Measurements from ENCODE around the gene VEGFD.
A peak's percentile ranks its signal among the peaks of the same experiment; 100 is the strongest.

VEGFD gene, protein sequence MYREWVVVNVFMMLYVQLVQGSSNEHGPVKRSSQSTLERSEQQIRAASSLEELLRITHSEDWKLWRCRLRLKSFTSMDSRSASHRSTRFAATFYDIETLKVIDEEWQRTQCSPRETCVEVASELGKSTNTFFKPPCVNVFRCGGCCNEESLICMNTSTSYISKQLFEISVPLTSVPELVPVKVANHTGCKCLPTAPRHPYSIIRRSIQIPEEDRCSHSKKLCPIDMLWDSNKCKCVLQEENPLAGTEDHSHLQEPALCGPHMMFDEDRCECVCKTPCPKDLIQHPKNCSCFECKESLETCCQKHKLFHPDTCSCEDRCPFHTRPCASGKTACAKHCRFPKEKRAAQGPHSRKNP

DNA sequence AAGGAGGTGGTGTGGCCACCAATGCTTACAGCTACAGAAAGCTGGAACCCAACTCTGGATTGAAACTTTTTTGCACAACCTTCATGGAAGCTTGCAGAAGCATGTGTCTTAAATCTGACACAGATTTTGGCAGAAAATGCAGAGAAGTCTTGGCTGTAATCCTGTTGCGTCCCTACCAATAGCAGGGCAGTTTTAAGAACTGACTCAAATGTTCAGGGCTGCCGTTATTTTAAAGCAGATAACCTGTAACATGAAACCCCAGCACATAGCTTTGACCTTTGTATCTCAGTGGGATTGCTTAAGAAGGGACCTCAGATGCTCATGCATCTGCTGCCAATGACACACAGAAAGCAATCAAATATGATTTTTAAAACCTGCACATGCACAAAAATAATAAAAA, at the start of gene VEGFD:
VEGFD (minus strand) TSS at position 110 of the 400 bp plus-strand sequence. CDS start 467 bp downstream, outside the sequence.
- DNase-seq: peak; percentile 36

GRCh38 chrX:15430584-15430983, 46.4 kb upstream of the VEGFD start:
- DNase-seq: peak; percentile 36

GRCh38 chrX:15430076-15430475, 45.9 kb upstream of the VEGFD start:
- DNase-seq: no peak

DNA sequence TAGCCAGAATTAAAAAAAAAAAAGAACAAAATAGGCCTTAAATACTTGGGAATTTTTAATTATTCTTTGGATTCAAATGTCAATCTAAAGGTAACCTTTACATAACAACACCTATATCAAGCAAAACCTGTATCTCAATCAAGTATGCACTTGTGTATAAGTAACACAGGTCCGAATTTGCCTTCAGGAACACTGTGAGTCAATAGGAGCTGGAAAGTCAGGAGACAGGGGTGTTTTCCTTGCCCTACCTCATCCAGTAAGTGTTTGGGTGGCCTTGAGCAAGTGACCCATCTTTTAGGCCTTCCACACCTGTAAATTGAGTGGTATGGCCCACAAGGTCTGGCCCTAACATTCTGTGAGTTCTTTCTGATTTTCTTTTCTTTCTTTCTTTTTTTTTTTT, 40.8 kb upstream of the VEGFD start:
- DNase-seq: no peak

DNA sequence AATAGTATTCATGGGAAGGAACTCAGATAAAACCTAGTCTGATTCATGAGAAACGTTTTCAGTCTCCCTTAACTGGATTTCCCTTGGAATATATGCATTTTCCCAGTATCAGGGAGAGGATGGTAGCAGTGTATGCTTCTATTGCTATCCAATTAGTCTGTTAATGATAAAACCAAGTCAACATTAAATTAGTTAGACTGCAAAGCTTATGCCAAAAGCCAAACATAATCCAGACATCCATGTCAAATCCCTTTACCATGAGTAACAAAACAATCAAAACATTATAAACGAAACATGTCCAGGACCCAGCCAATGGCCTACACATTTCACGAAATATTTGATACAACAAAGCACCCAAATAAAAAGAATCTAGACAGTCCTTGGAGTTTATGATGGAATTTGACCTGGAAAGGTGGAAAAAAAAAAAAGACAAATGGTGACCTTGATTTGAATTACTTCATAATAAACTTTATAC, 34.5 kb upstream of the VEGFD start:
- DNase-seq: no peak

- DNase-seq: peak; percentile 79
These were observed 34.0 kb upstream of the VEGFD start for GRCh38 chrX:15418041-15418706.

GRCh38 chrX:15416133-15416993, 32.1 kb upstream of the VEGFD start:
- no peak for DNase-seq

DNA sequence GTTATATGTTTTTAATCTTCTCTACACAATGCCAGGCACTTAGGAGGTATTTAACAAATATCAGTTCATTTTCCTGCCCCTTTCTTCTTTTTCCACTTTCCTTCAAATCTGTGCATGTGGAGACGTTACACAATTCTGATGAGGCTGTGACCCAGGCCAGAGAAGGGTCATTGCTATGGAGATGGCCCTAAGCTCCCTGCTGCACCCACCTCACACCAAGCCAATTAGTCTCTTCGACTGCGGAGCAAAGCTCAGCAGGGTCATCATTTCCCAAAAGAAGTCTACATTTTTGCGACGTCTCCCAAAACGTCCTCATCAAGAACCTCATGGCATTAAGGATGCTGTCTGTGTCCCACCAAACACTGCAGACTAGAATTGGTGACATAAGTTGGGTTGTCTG, 28.9 kb upstream of the VEGFD start:
- no peak for DNase-seq

- DNase-seq: no peak
These were observed 26.7 kb upstream of the VEGFD start for GRCh38 chrX:15410947-15411346.

GRCh38 chrX:15410430-15410829, 26.2 kb upstream of the VEGFD start:
- no peak for DNase-seq

DNA sequence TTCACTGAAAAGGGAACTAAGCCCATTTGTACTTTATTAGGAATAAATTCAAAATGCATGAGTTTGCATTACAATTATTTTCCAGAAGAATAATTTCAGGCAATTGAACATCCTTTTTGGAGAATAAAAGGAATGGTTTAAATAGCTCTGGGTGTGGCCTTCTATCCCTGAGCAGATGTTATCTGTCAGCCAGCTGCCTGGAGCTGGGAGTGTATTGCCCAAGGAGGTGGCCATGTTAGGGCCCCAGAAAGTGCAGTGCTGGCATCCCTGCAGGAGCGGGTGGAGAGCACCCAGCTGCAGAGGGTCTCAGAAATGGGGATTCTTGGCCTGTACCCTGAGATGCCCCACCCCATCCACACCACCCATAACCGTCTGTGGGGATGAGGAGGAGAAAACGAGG, 21.6 kb upstream of the VEGFD start:
- no peak for DNase-seq

DNA sequence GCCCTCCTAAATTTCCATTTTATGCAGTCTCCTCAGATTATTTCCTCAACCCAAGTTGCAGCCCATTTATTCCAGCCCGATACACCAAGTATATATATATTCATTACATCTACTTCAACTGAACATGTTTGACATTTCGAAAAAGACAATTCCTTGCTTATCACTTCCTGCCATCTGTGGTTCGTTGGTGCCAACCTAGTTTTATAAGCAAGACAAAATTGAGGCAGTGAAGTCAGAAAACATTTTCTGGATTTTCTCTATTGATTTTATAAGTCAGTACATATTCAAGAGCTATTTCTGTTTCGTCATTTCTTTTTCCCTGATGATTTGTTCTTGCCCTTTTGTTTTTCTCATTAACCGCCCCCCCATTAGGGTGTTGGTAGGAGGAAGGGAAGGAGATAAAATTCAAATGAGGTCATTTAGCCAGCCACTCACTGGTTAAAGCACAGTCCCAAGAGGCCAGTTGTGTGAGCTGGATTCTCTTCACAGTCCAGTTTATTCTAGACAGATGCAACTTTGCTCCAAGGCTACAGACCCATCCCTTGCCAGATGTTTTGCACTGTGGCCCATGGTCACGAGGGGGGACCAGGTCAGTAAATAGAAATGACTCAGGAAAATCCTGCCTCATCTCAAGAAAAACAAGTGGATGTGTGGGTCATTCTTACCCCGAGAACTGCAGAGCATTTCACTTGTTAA, 20.3 kb upstream of the VEGFD start:
- no peak for DNase-seq

DNA sequence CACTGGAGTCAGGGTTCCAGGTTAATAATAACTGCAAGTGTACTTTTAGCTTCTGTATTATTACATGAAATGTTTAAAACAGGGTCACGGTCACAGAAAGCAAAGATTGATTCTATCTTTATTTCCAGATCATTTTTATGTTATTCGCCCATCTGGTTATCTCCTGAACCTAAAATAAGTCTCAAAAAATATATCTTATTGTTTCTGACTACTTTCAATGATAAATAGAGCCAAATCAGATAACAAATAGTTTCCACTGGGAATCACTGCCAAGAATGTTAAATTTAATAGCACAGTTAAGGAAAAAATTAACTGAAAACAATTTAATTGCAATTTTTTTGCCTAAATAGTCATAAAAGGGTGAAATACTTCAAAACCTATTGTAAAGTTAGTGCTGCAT, 17.2 kb upstream of the VEGFD start:
- DNase-seq: no peak

GRCh38 chrX:15399962-15400391, 15.8 kb upstream of the VEGFD start:
- no peak for DNase-seq

DNA sequence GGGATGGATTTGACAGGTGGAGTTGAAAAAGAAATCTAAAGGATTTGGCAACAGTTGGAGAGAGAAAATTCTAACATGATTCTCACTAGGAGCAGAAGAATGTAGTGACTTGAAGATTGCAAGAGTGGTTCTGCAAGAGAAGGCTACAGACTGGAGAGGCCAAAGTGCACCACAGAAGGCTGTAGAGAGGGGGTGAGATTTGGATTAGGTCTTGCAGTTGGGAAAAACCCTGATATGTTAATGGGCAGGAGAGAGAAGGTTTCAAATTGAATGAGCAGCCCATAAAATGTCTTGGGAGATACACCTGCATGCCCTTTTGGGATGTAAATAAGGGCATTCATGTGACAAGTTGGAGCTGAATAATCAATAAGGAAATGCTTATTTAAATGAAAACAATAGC, 14.7 kb upstream of the VEGFD start:
- DNase-seq: no peak

GRCh38 chrX:15395789-15396188, 11.6 kb upstream of the VEGFD start:
- DNase-seq: no peak

GRCh38 chrX:15391850-15392249, 7.6 kb upstream of the VEGFD start:
- no peak for DNase-seq

DNA sequence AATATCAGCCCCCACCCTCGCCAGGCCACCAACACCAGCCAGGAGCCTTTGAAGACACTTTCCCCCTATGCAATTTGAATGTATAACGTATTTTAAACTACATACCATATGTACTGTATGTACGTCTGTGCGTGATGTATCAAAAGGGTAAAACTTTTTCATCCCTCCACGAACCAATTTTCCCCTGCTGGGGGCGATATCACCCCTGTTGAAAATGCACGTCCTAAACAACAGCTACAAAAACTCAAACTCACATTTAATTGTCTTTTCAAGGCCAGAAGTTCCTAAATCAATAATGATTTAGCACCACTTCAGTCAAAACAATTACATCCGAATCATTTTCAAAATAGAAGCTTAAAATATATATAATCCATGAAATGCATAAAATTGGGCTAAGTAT, 1.4 kb downstream of the VEGFD start:
- no peak for DNase-seq

DNA sequence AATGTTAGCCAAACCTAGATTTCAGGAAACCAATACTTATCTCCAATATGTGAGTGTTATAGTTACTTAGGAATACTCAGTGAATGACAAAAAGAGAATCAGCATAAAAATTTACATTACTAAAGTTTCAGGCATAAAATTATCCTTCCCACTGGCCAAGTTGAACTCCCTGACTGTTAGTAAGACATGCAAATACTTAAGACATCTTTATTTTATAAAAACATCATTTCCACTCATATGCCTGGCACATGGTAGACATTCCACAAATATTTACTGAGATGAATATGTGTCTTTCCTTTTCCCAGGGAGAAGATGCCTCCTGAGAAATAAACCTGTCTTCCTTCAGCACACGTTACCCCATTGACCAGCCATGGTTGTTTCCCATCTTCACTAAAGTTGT, 7.3 kb downstream of the VEGFD start:
- peak; percentile 22 for DNase-seq

GRCh38 chrX:15373976-15374375, 10.2 kb downstream of the VEGFD start:
- DNase-seq: peak; percentile 10

GRCh38 chrX:15366506-15367352, 17.5 kb downstream of the VEGFD start:
- no peak for DNase-seq

GRCh38 chrX:15359701-15360100, 24.5 kb downstream of the VEGFD start:
- DNase-seq: no peak
